Right renal cortex interstitium (tissue), 3 donors: ENCODE results near the gene MS4A14. TPM values are rescaled to one million over a fixed set of nuclear protein-coding genes. Genes with fewer than 3 reads are reported as not detected.

ENCODE experiments used
- polyA plus RNA-seq, 3 donors: library from polyadenylated mRNA; unstranded; fragments of 120-200 nt; gene quantifications; one replicate each; pipeline ENCODE4 v1.2.1, GENCODE V29; 2013; ENCODE audit not compliant: insufficient read length in 3 of 3

The MS4A14 gene
- polyA plus RNA-seq, 3 donors: 0.20 to 0.36 (median 0.24) TPM

Other genes with a start within 250 kb of the MS4A14 start
- 10 to 100 TPM; 17.0 to 21.0 (median 17.5) TPM for gene MS4A6A, start 213.4 kb upstream of the MS4A14 start, polyA plus RNA-seq
- under 1 TPM; 0.45 to 0.68 (median 0.65) TPM for gene MS4A4E, start 153.3 kb upstream of the MS4A14 start, polyA plus RNA-seq
- 1 to 10 TPM; 4.7 to 7.4 (median 6.6) TPM for gene MS4A4A, start 115.8 kb upstream of the MS4A14 start, polyA plus RNA-seq
- not detected for gene MS4A6E, start 69.2 kb upstream of the MS4A14 start, polyA plus RNA-seq
- 1 to 10 TPM; 2.4 to 4.7 (median 4.2) TPM for gene MS4A7, start 17.9 kb upstream of the MS4A14 start, polyA plus RNA-seq
- gene MS4A5, start 33.1 kb downstream of the MS4A14 start, polyA plus RNA-seq: not detected
- 1 to 10 TPM in 1 of 3 donors, under 1 TPM in 2; 0.32 to 1.3 (median 0.35) TPM for gene MS4A1, start 59.4 kb downstream of the MS4A14 start, polyA plus RNA-seq
- gene MS4A12, start 96.3 kb downstream of the MS4A14 start, polyA plus RNA-seq: not detected
- not detected for gene MS4A13, start 118.9 kb downstream of the MS4A14 start, polyA plus RNA-seq